Smooth muscle cell (in vitro differentiated cells): ENCODE data around the gene NCF2. TPM values are rescaled to one million over a fixed set of nuclear protein-coding genes. Genes with fewer than 3 reads are reported as not detected.

ENCODE experiments used
- DNase-seq: peaks from one replicate; lab custom pipeline; 2025; ENCODE audit not compliant: unreplicated experiment; lab: John Stamatoyannopoulos, UW
- H2AFZ ChIP-seq: fragments of 200-600 bp; sonication (generic); 2 replicates; pipeline ENCODE4 v1.6.0; 2016; ENCODE audit warnings: antibody characterized with exemption, low read depth, mild to moderate bottlenecking
- H3F3A ChIP-seq: fragments of 200-600 bp; sonication (generic); 2 replicates; pipeline ENCODE4 v1.6.0; 2017; ENCODE audit warnings: antibody characterized with exemption, low read depth
- H3K27ac ChIP-seq: fragments of 200-600 bp; sonication (generic); 2 replicates; pipeline ENCODE4 v1.5.1; 2016; ENCODE audit warnings: low read depth, mild to moderate bottlenecking
- H3K27me3 ChIP-seq: fragments of 200-600 bp; sonication (generic); 2 replicates; pipeline ENCODE4 v1.6.1; 2016; ENCODE audit warnings: low read depth, mild to moderate bottlenecking
- H3K36me3 ChIP-seq: fragments of 200-600 bp; sonication (generic); 2 replicates; pipeline ENCODE4 v1.5.1; 2016; ENCODE audit warnings: low read depth
- H3K4me1 ChIP-seq: fragments of 200-600 bp; sonication (generic); 2 replicates; pipeline ENCODE4 v1.5.1; 2016; ENCODE audit warnings: low read depth
- H3K4me2 ChIP-seq: fragments of 200-600 bp; sonication (generic); 2 replicates; pipeline ENCODE4 v1.6.0; 2016; ENCODE audit warnings: mild to moderate bottlenecking
- H3K4me3 ChIP-seq: fragments of 200-600 bp; sonication (generic); 2 replicates; pipeline ENCODE4 v1.5.1; 2016; ENCODE audit warnings: mild to moderate bottlenecking
- H3K79me2 ChIP-seq: fragments of 200-600 bp; sonication (generic); 2 replicates; pipeline ENCODE4 v1.6.0; 2016; ENCODE audit warnings: low read depth, mild to moderate bottlenecking
- H3K9ac ChIP-seq: fragments of 200-600 bp; sonication (generic); 2 replicates; pipeline ENCODE4 v1.6.0; 2016; ENCODE audit warnings: low read depth
- H3K9me3 ChIP-seq: fragments of 200-600 bp; sonication (generic); replicated peaks from 2 replicates; pipeline ENCODE4 v1.5.1; 2016; ENCODE audit warnings: low read depth
- H4K20me1 ChIP-seq: fragments of 200-600 bp; sonication (generic); 2 replicates; pipeline ENCODE4 v1.6.0; 2016; ENCODE audit warnings: low read depth
- WGBS: methylation state at CpG from one replicate; pipeline ENCODE4 v1.1.7; 2016; ENCODE audit warnings: low lambda C conversion rate; 5-methylcytosine and 5-hydroxymethylcytosine counted together
- polyA plus RNA-seq: library from polyadenylated mRNA; unstranded; fragments of >200 nt; fragmentation: Nextera tagmentation; extraction: Ambion mirVana; gene quantifications from 2 replicates; pipeline ENCODE4 v1.2.1, GENCODE V29; 2016
- total RNA-seq: library from RNA; depleted of rRNA; stranded (reverse); fragments of >200 nt; gene quantifications from 2 replicates; pipeline ENCODE4 v1.2.3, GENCODE V29; 2014
- TF ChIP-seq, protein P1 (sequence below): fragments of 200-600 bp; sonication (generic); IDR thresholded peaks from 2 replicates; pipeline ENCODE4 v1.5.1; 2017; ENCODE audit warnings: borderline replicate concordance, mild to moderate bottlenecking, antibody characterized with exemption; ENCODE audit not compliant: insufficient read depth, poor library complexity, severe bottlenecking

Gene NCF2
- total and polyA plus RNA-seq, 2 experiments from 2014 or later, result 0.65 to 1.7 TPM

DNA sequence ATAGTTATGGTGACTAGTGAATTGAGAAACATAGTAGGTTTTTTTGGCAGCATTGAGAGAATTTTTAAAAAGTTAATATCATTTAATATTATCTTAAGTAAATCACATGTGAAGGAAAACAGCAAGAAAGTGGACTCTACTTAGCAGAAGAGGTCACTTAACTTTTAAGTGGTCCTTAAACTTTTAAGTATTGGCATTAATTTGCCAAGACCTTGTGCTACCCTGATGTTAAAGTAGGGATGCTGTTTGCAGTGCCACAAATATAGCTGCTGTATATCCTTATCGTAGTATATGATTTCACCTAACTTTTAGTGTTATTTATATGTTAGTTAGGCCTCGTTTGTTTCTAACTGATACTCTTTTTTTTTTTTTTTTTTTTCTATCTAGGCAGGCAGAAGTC lies 77.8 kb downstream of the NCF2 start:
- peaks cover 9% of the 10 kb centered on the region for H3F3A ChIP-seq
- peaks cover 13% of the 10 kb centered on the region for H3K4me1 ChIP-seq

DNA sequence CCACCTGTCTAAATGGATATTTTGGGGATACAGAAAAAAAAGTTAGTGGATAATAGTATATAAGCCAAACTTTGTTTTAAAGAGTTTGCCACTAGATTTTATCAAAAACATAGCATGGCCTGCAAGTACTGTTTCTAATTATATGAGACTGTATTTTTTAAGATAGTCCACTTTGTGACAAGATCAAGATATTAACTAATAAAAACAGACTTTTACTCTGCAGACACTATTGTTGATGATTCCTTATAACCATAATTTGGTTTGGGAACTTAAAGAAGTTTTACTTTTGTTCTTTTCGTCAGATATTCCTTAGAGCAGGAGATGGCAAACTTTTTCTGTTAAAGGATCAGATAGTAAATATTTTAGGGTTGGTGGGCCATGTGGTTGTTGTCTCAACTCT lies 81.6 kb downstream of the NCF2 start:
- no peak overlapping the region for H3K9ac ChIP-seq
- peaks cover 11% of the 10 kb centered on the region for H3K4me1 ChIP-seq
- no peaks in the 10 kb centered on the region for H3K9me3 ChIP-seq
- H3K79me2 ChIP-seq, result peaks cover 79% of the 10 kb centered on the region
- no peak overlapping the region for H3K4me3 ChIP-seq
- no peak overlapping the region for H3K4me2 ChIP-seq
- H4K20me1 ChIP-seq, result peaks cover 93% of the 10 kb centered on the region
- TF ChIP-seq, protein P1, sequence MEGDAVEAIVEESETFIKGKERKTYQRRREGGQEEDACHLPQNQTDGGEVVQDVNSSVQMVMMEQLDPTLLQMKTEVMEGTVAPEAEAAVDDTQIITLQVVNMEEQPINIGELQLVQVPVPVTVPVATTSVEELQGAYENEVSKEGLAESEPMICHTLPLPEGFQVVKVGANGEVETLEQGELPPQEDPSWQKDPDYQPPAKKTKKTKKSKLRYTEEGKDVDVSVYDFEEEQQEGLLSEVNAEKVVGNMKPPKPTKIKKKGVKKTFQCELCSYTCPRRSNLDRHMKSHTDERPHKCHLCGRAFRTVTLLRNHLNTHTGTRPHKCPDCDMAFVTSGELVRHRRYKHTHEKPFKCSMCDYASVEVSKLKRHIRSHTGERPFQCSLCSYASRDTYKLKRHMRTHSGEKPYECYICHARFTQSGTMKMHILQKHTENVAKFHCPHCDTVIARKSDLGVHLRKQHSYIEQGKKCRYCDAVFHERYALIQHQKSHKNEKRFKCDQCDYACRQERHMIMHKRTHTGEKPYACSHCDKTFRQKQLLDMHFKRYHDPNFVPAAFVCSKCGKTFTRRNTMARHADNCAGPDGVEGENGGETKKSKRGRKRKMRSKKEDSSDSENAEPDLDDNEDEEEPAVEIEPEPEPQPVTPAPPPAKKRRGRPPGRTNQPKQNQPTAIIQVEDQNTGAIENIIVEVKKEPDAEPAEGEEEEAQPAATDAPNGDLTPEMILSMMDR, result no peak
- WGBS, result 63% methylated on average over 1 of the region's 1 CpG
- H3K36me3 ChIP-seq, result no peaks in the 10 kb centered on the region
- H3F3A ChIP-seq, result no peaks in the 10 kb centered on the region
- no peak overlapping the region for H2AFZ ChIP-seq
- DNase-seq, result no peak
- no peak overlapping the region for H3K27ac ChIP-seq
- H3K27me3 ChIP-seq, result no peaks in the 10 kb centered on the region

More for the DNA sequence above, 77.8 kb downstream of the NCF2 start:
- 95% methylated on average over 2 of the region's 2 CpGs for WGBS
- H3K79me2 ChIP-seq, result peaks cover 47% of the 10 kb centered on the region
- no peak overlapping the region for H3K9ac ChIP-seq
- no peaks in the 10 kb centered on the region for H3K27me3 ChIP-seq
- H3K27ac ChIP-seq, result no peak overlapping the region
- H3K36me3 ChIP-seq, result no peaks in the 10 kb centered on the region
- TF ChIP-seq, protein P1, result no peak
- H3K9me3 ChIP-seq, result no peaks in the 10 kb centered on the region
- no peak overlapping the region for H2AFZ ChIP-seq
- H3K4me2 ChIP-seq, result no peak overlapping the region
- peaks cover 81% of the 10 kb centered on the region for H4K20me1 ChIP-seq
- DNase-seq, result no peak
- no peak overlapping the region for H3K4me3 ChIP-seq

DNA sequence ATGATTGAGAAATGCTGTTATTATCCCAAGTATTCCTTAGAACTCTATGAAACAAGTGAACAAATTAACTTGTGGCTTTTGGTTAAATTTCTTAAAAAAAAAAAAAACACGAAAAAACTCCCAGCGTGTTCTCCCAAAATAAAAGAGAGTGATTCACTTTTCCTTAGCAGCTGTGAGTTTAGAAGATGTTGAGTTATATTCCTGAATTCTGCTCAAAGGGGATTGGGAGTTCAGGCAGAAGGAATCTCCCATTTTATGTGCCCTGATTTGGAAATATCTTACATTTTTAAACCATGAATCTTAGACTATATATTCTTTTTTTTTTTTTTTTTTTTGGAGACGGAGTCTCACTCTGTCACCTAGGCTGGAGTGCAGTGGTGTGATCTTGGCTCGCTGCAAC lies 83.7 kb downstream of the NCF2 start:
- TF ChIP-seq, protein P1, result no peak
- H3K4me1 ChIP-seq, result peaks cover 11% of the 10 kb centered on the region
- H3K27ac ChIP-seq, result no peak overlapping the region
- WGBS, result 94% methylated on average over 4 of the region's 4 CpGs
- H2AFZ ChIP-seq, result no peak overlapping the region
- peaks cover 90% of the 10 kb centered on the region for H3K79me2 ChIP-seq
- peaks cover 97% of the 10 kb centered on the region for H4K20me1 ChIP-seq
- H3F3A ChIP-seq, result no peaks in the 10 kb centered on the region
- H3K36me3 ChIP-seq, result no peaks in the 10 kb centered on the region
- no peaks in the 10 kb centered on the region for H3K9me3 ChIP-seq
- no peak overlapping the region for H3K9ac ChIP-seq
- H3K27me3 ChIP-seq, result no peaks in the 10 kb centered on the region
- DNase-seq, result no peak
- no peak overlapping the region for H3K4me3 ChIP-seq
- H3K4me2 ChIP-seq, result no peak overlapping the region

Other genes with a start within 250 kb of the NCF2 start
- 0.22 and 3.7 TPM in 2 replicates for gene NMNAT2, start 172.1 kb downstream of the NCF2 start, total RNA-seq
- gene NMNAT2, start 172.1 kb downstream of the NCF2 start, polyA plus RNA-seq, result 0.24 and 0.43 TPM in 2 replicates
- 30.3 and 40.4 TPM in 2 replicates for gene SMG7, start 118.0 kb downstream of the NCF2 start, total RNA-seq
- gene SMG7, start 118.0 kb downstream of the NCF2 start, polyA plus RNA-seq, result 18.3 and 21.3 TPM in 2 replicates
- 188 and 195 TPM in 2 replicates for gene ARPC5, start 45.3 kb upstream of the NCF2 start, total RNA-seq
- 196 and 205 TPM in 2 replicates for gene ARPC5, start 45.3 kb upstream of the NCF2 start, polyA plus RNA-seq
- gene APOBEC4, start 62.9 kb upstream of the NCF2 start, total RNA-seq, result not detected in 2 replicates
- gene APOBEC4, start 62.9 kb upstream of the NCF2 start, polyA plus RNA-seq, result not detected in 2 replicates
- gene RGL1, start 214.7 kb upstream of the NCF2 start, total RNA-seq, result 21.1 and 26.3 TPM in 2 replicates
- gene RGL1, start 214.7 kb upstream of the NCF2 start, polyA plus RNA-seq, result 13.4 and 21.4 TPM in 2 replicates